Aorta (tissue), 5 donors: Measurements from ENCODE around the gene FBXL17. TPM values are rescaled to one million over a fixed set of nuclear protein-coding genes. Genes with fewer than 3 reads are reported as not detected.

Source experiments
- ATAC-seq: fragments of 200-7000 bp; cut with Tn5 transposase; one replicate; pipeline ENCODE4 v1.9.1; 2022; ENCODE audit warnings: moderate library complexity; ENCODE audit not compliant: low FRiP score
- DNase-seq, 2 donors: peaks; one replicate each; pipeline ENCODE4 v3.0.0-alpha.2; 2020
- H3K27ac ChIP-seq, 2 donors: one replicate each; pipeline ENCODE4 v1.5.1; 2013; ENCODE audit warnings: low read length in 2 of 2, mild to moderate bottlenecking in 2 of 2, moderate library complexity in 2 of 2, control low read depth in 1 of 2, inconsistent platforms in 1 of 2, low read depth in 1 of 2
- H3K27me3 ChIP-seq, 2 donors: one replicate each; pipeline ENCODE4 v1.6.1; 2013; ENCODE audit warnings: control low read depth in 1 of 2, low read length in 1 of 2, mild to moderate bottlenecking in 1 of 2, moderate library complexity in 1 of 2; ENCODE audit not compliant: insufficient read depth in 2 of 2, control insufficient read depth in 1 of 2
- H3K36me3 ChIP-seq, 2 donors: one replicate each; pipeline ENCODE4 v1.6.1; 2013; ENCODE audit warnings: control low read depth in 1 of 2, low read length in 1 of 2, mild to moderate bottlenecking in 1 of 2; ENCODE audit not compliant: insufficient read depth in 2 of 2, control insufficient read depth in 1 of 2
- H3K4me1 ChIP-seq, 2 donors: one replicate each; pipeline ENCODE4 v1.6.1; 2013; ENCODE audit warnings: low read length in 2 of 2, control low read depth in 1 of 2, mild to moderate bottlenecking in 1 of 2, moderate library complexity in 1 of 2; ENCODE audit not compliant: insufficient read depth in 2 of 2, control insufficient read depth in 1 of 2
- H3K4me3 ChIP-seq, 2 donors: one replicate each; pipeline ENCODE4 v1.5.1; 2013; ENCODE audit warnings: low read length in 2 of 2, control low read depth in 1 of 2, mild to moderate bottlenecking in 1 of 2
- H3K9me3 ChIP-seq: one replicate; pipeline ENCODE4 v1.6.1; 2013; ENCODE audit warnings: mild to moderate bottlenecking, low read length; ENCODE audit not compliant: control insufficient read depth
- WGBS, 2 donors: extraction: QIAGEN DNeasy Blood & Tissue Kit; methylation state at CpG; one replicate each; pipeline ENCODE4 v1.1.7; 2013; 5-methylcytosine and 5-hydroxymethylcytosine counted together
- intact Hi-C, 2 donors: fragments of 100-400 bp; cut with DNase I; formaldehyde crosslinking; loops; one replicate each; pipeline versions ENCODE4 v1.14.2 to v1.15.0; 2022
- polyA plus RNA-seq, 2 donors: library from polyadenylated mRNA; stranded (reverse); fragments of 200-250 nt; gene quantifications; one replicate each; pipeline ENCODE4 v1.2.3, GENCODE V29; 2013
- total RNA-seq, 2 donors: library from RNA; stranded (reverse); fragmentation: NEBNext Ultra II Directional; extraction: Animal tissue kit (Norgen Biotek cat#: 25700); gene quantifications; one replicate each; pipeline ENCODE4 v1.2.1, GENCODE V29; 2021
- donor health status: healthy with polysubstance abuse.
- donor health status: Bipolar disorder and iron deficiency.
- donor health status: DM: no; HTN: no; CAD: no.
- donor health status: DM: no; HTN: no; CAD: no.
- donor health status: DM: yes; HTN: yes; CAD: no.

Gene FBXL17
- total and polyA plus RNA-seq, 4 donors = 10.3 to 36.3 (median 20.7) TPM

DNA sequence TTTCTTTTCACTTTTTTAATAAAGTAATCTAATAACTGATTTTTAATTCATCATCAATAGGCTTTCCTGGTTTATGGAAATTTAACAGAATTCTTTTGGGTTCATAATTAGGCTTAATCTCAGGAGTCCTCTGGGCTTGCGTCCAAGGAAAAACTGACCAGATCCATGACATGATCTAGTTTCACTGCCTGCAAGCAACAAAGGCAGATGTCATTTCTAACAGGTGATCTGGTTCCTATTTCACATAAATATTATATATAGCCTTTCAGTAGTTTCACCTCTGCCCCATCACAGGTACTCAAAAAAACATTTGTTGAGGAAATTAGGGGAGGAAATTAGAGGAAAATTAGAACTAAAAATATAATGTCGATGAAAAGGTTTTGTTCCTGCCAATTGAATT lies 126.4 kb downstream of the FBXL17 start:
- ATAC-seq = no peak
- 95 to 98% methylated on average over 2 of the region's 2 CpGs for WGBS, 2 donors

DNA sequence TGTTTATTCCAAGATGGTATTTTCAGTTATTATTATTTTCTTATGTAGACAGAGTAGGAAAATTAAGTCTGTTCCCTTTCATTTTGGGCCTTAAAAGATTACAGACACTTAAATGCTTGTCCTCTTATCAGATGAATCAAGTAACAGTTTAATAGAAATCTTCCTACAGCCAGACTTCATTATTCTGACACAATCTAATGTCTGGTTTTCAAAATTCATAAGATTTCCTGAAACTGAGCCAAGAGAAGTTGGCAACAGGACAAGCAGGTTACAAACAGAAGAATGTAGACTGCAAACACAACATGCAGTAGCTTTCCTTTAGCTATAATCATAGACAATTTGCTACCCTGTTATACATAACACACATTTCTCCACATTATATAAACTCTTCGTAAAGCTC lies 130.5 kb downstream of the FBXL17 start:
- intact Hi-C loops = no loop called here
- Histone ChIP-seq H3K9me3 (no peaks in the 10 kb centered on the region), H3K4me1 (peaks cover 0 to 6% of the 10 kb centered on the region in 2 donors), H3K27me3 (no peaks in the 10 kb centered on the region), H3K4me3 (no peak overlapping the region), H3K36me3 (no peaks in the 10 kb centered on the region), H3K27ac (no peak overlapping the region)
- 98 to 100% methylated on average over 1 of the region's 1 CpG for WGBS, 2 donors
- DNase-seq (no peak), ATAC-seq (no peak)

More for the DNA sequence above, 126.4 kb downstream of the FBXL17 start:
- no peak overlapping the region for H3K4me3 ChIP-seq
- H3K9me3 ChIP-seq = no peaks in the 10 kb centered on the region
- intact Hi-C loops = no loop called here
- no peaks in the 10 kb centered on the region for H3K27me3 ChIP-seq
- no peak for DNase-seq
- no peak overlapping the region for H3K27ac ChIP-seq
- peaks cover 0 to 2% of the 10 kb centered on the region in 2 donors for H3K4me1 ChIP-seq
- no peaks in the 10 kb centered on the region for H3K36me3 ChIP-seq

GRCh38 chr5:108249785-108250426 lies 132.0 kb downstream of the FBXL17 start:
- no peak overlapping the region for H3K27ac ChIP-seq

GRCh38 chr5:108249095-108249784 lies 132.7 kb downstream of the FBXL17 start:
- no peak for ATAC-seq

More at GRCh38 chr5:108249785-108250426, 132.0 kb downstream of the FBXL17 start:
- H3K4me3 ChIP-seq = no peak overlapping the region
- no peak for DNase-seq
- no peaks in the 10 kb centered on the region for H3K9me3 ChIP-seq
- no peaks in the 10 kb centered on the region for H3K36me3 ChIP-seq
- ATAC-seq = no peak
- 18 to 29% methylated on average over 3 of the region's 3 CpGs for WGBS, 2 donors
- intact Hi-C loops = no loop called here
- H3K27me3 ChIP-seq = no peaks in the 10 kb centered on the region
- peaks cover 0 to 6% of the 10 kb centered on the region in 2 donors for H3K4me1 ChIP-seq

DNA sequence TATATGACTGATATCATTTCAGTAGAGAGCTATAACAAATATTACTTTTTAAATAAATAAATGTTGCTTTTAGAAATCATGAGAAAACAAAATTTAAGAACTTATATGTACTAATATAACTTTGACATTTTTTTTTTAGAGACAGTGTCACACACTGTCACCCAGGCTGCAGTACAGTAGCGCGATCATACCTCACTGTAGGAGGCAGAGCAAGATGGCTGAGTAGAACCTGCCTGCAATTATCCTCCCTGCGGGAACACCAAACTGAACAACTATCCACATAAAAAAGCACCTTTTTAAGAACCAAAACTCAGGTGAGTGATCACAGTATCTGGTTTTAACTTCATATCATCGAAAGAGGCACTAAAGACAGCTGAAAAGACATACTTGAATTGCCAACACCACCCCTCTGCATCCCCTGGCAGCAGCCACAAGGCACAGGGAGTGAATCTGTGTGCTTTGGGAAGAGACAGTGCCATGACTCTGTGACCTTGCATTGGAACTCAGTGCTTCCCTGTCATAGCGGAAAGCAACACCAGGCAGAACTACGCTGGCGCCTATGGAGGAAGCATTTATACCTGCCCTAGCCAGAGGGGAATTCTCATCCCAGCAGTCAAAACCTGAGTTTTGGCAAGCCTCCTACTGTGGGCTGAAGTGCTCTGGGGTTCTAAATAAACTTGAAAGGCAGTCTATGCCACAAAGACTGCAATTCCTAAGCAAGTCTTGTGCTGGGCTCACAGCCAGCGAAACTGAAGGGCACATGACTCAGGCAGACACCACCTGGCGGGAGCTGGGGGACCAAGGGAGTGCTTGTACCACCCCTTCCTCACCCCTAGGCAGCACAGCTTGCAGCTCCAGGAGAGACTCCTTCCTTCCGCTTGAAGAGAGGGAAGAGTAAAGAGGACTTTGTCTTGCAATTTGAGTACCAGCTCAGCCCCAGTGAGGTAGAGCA lies 142.7 kb downstream of the FBXL17 start:
- ATAC-seq (no peak), DNase-seq (no peak)
- intact Hi-C loops = no loop called here
- Histone ChIP-seq H3K9me3 (peaks cover 1% of the 10 kb centered on the region), H3K4me1 (peaks cover 0 to 3% of the 10 kb centered on the region in 2 donors), H3K4me3 (no peak overlapping the region), H3K27me3 (no peaks in the 10 kb centered on the region), H3K36me3 (no peaks in the 10 kb centered on the region), H3K27ac (no peak overlapping the region)
- WGBS, 2 donors = 87 to 98% methylated on average over 10 of the region's 10 CpGs

More at GRCh38 chr5:108249095-108249784, 132.7 kb downstream of the FBXL17 start:
- no peaks in the 10 kb centered on the region for H3K9me3 ChIP-seq
- peaks cover 0 to 6% of the 10 kb centered on the region in 2 donors for H3K4me1 ChIP-seq
- 65% methylated on average over 7 of the region's 7 CpGs for WGBS, 2 donors
- DNase-seq = no peak
- no peaks in the 10 kb centered on the region for H3K36me3 ChIP-seq
- intact Hi-C loops = no loop called here
- H3K27me3 ChIP-seq = no peaks in the 10 kb centered on the region
- H3K27ac ChIP-seq = no peak overlapping the region
- H3K4me3 ChIP-seq = no peak overlapping the region

DNA sequence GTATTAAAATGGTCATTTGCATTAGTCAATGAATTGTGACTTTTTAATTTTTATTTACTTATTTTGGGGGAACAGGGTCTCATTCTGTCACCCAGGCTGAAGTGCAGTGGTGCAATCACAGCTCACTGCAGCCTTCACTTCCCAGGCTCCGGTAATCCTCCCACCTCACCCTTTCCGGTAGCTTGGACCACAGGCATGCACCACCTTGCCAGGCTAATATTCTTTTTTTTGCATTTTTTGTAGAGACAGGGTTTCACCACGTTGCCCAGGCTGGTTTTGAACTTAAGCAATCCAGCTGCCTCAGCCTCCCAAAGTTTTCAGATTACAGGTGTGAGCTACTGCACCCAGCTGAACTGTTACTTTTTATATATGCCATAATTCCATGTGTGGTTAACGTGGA lies 143.4 kb downstream of the FBXL17 start:
- WGBS, 2 donors = 86 to 87% methylated on average over 4 of the region's 4 CpGs

GRCh38 chr5:108233617-108234155 lies 148.2 kb downstream of the FBXL17 start:
- no peak for ATAC-seq
- H3K27ac ChIP-seq = no peak overlapping the region
- 28 to 35% methylated on average over 3 of the region's 3 CpGs for WGBS, 2 donors

More for the DNA sequence above, 143.4 kb downstream of the FBXL17 start:
- Histone ChIP-seq H3K4me3 (no peak overlapping the region), H3K9me3 (peaks cover 1% of the 10 kb centered on the region), H3K36me3 (no peaks in the 10 kb centered on the region), H3K27ac (no peak overlapping the region), H3K27me3 (no peaks in the 10 kb centered on the region), H3K4me1 (peaks cover 0 to 3% of the 10 kb centered on the region in 2 donors)
- ATAC-seq = no peak
- intact Hi-C loops = no loop called here
- DNase-seq = no peak

GRCh38 chr5:108232805-108233204 lies 149.1 kb downstream of the FBXL17 start:
- H3K27ac ChIP-seq = no peak overlapping the region
- H3K4me3 ChIP-seq = no peak overlapping the region
- no peaks in the 10 kb centered on the region for H3K27me3 ChIP-seq
- peaks cover 1% of the 10 kb centered on the region for H3K9me3 ChIP-seq
- no peak for ATAC-seq
- no peak for DNase-seq
- peaks cover 0 to 1% of the 10 kb centered on the region in 2 donors for H3K36me3 ChIP-seq
- intact Hi-C loops = no loop called here
- H3K4me1 ChIP-seq = peaks cover 0 to 3% of the 10 kb centered on the region in 2 donors

More at GRCh38 chr5:108233617-108234155, 148.2 kb downstream of the FBXL17 start:
- Histone ChIP-seq H3K27me3 (no peaks in the 10 kb centered on the region), H3K4me1 (peaks cover 0 to 3% of the 10 kb centered on the region in 2 donors), H3K4me3 (no peak overlapping the region), H3K36me3 (peaks cover 0 to 1% of the 10 kb centered on the region in 2 donors), H3K9me3 (peaks cover 1% of the 10 kb centered on the region)
- intact Hi-C loops = no loop called here
- DNase-seq = no peak
